Stimulated activated naive CD8-positive, alpha-beta T cell treated with anti-CD3 and anti-CD28 coated beads, Interleukin-15, Interleukin-2, amounts not matched to agents 100 ng/mL and 50 ng/mL, for 24 hours (primary cell): ENCODE results near the gene ZMIZ2.

Experiments
- H3K27ac Mint-ChIP-seq: one replicate; pipeline ENCODE4 v1.8.0; 2021; ENCODE audit warnings: mild to moderate bottlenecking, mixed read lengths
- H3K27me3 Mint-ChIP-seq: one replicate; pipeline ENCODE4 v1.8.0; 2021; ENCODE audit warnings: mixed read lengths
- H3K36me3 Mint-ChIP-seq: one replicate; pipeline ENCODE4 v1.8.0; 2021; ENCODE audit warnings: low read depth, mixed read lengths
- H3K4me1 Mint-ChIP-seq: one replicate; pipeline ENCODE4 v1.8.0; 2021; ENCODE audit warnings: low read depth, mixed read lengths
- H3K4me3 Mint-ChIP-seq: one replicate; pipeline ENCODE4 v1.8.0; 2021; ENCODE audit warnings: mild to moderate bottlenecking, mixed read lengths
- H3K9me3 Mint-ChIP-seq: one replicate; pipeline ENCODE4 v1.8.0; 2021; ENCODE audit warnings: mixed read lengths

Gene ZMIZ2

DNA sequence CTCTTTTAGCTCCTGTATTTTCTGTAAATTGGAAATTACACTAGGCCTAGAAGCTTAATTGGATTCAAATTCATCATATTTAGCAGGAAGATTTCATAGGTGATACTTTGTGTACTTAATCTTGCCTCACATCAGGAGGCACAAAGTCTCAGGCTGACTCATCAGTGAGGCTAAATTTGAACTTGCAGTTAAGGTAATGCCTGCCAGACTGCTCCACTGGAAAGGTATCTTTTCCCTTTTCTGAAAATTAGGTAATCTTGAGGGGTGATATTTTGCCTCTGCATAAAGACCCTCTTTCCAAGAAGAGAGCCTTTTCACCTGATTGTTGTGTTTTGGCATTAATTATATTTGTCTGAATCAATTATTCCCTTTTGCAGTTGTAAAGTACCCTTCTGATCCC, 62.4 kb downstream of the ZMIZ2 start:
- Mint-ChIP-seq H3K4me1 (no peaks in the 10 kb centered on the region), H3K4me3 (no peak overlapping the region), H3K36me3 (no peaks in the 10 kb centered on the region), H3K27me3 (no peaks in the 10 kb centered on the region), H3K27ac (no peak overlapping the region), H3K9me3 (no peaks in the 10 kb centered on the region)

DNA sequence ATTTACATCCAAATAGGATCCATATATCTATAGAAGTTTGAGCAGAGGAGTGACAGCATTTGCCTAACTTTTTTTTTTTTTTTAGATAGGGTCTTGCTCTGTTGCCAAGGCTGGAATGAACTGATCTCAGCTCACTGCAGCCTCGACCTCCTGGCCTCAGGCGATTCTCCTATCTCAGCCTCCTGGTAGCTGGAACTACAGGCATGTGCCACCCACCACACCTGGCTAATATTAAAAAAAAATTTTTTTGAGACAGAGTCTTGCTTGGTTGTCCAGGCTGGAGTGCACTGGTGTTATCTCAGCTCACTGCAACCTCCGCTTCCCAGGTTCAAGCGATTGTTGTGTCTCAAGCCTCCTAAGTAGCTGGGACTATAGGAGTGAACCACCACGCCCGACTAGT, 62.9 kb downstream of the ZMIZ2 start:
- Mint-ChIP-seq H3K9me3 (no peaks in the 10 kb centered on the region), H3K27ac (no peak overlapping the region), H3K27me3 (no peaks in the 10 kb centered on the region), H3K4me1 (no peaks in the 10 kb centered on the region), H3K36me3 (no peaks in the 10 kb centered on the region), H3K4me3 (no peak overlapping the region)

DNA sequence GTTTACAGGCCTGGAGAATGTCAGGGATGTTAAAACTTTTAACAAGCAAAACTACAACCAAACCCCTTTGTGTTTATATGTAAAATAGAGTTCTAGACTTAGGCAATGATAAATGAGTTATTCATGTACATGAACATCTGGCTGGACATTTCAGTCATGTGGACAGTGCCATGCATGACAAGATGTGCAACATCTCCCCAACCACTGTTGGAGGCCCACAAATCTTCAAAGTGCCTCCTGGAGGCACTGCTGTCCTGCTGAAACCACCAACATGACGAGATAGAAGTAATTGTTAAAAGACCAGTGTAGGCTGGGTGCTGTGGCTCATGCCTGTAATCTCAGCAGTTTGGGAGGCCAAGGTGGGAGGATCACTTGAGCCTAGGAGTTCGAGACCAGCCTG, 66.3 kb downstream of the ZMIZ2 start:
- Mint-ChIP-seq H3K4me3 (no peak overlapping the region), H3K27me3 (no peaks in the 10 kb centered on the region), H3K9me3 (no peaks in the 10 kb centered on the region), H3K36me3 (no peaks in the 10 kb centered on the region), H3K27ac (no peak overlapping the region), H3K4me1 (no peaks in the 10 kb centered on the region)

DNA sequence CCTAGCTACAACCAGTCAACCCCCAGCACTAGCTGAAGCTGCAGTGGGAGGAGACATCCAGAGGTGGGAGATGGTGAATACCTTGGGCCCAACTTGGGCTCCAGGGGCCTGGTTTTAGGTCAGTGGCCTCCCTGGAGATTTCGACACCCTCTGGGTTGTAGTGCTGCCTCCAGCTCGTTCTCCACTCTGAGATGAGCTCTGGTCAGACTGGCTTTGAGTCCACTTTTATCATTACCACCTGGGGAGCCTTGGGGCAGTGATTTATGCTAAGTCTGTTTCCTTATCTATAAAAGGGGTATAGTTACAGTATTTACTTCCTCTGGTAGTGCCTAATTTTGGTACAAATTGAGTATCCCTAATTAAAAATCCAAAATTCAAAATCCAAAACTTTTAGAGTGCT, 70.6 kb downstream of the ZMIZ2 start:
- H3K27me3 Mint-ChIP-seq, result no peaks in the 10 kb centered on the region
- H3K36me3 Mint-ChIP-seq, result peaks cover 3% of the 10 kb centered on the region
- no peaks in the 10 kb centered on the region for H3K9me3 Mint-ChIP-seq
- H3K4me3 Mint-ChIP-seq, result no peak overlapping the region
- peaks cover 5% of the 10 kb centered on the region for H3K4me1 Mint-ChIP-seq
- H3K27ac Mint-ChIP-seq, result no peak overlapping the region
